Thyroid gland (tissue), 4 donors: ENCODE data around the gene MNX1. TPM values are rescaled to one million over a fixed set of nuclear protein-coding genes. Genes with fewer than 3 reads are reported as not detected.

Experiments
- DNase-seq, 2 donors: peaks; one replicate each; pipeline ENCODE4 v3.0.0-alpha.2; 2019
- H3K27ac ChIP-seq, 3 donors: fragments of 200-600 bp; sonication (generic); 1 replicate in 2 of 3; 2 replicates in 1 of 3; pipeline ENCODE4 v1.5.1; 2016 to 2019; ENCODE audit warnings: mild to moderate bottlenecking in 1 of 3, moderate library complexity in 1 of 3
- H3K27me3 ChIP-seq: fragments of 200-600 bp; sonication (generic); one replicate; pipeline ENCODE4 v1.5.1; 2019
- H3K36me3 ChIP-seq, 2 donors: fragments of 200-600 bp; sonication (generic); one replicate each; pipeline ENCODE4 v1.5.1; 2016 to 2019
- H3K4me1 ChIP-seq, 2 donors: fragments of 200-600 bp; sonication (generic); one replicate each; pipeline ENCODE4 v1.5.1; 2017 to 2019
- H3K4me3 ChIP-seq, 3 donors: fragments of 200-600 bp; sonication (generic); replicated peaks in 1 of 3; 1 replicate in 2 of 3; 2 replicates in 1 of 3; pipeline ENCODE4 v1.5.1; 2016; ENCODE audit warnings: mild to moderate bottlenecking in 1 of 3
- H3K9me3 ChIP-seq: fragments of 200-600 bp; sonication (generic); one replicate; pipeline ENCODE4 v1.5.1; 2017
- CTCF ChIP-seq, 6 experiments: fragments of 200-600 bp in 3 of 6; fragments of 450-650 bp in 3 of 6; sonication (generic) in 3 of 6; IDR thresholded peaks; one replicate each; pipeline ENCODE4 v1.5.1; 2016 to 2019; ENCODE audit warnings: antibody characterized with exemption in 6 of 6, mild to moderate bottlenecking in 2 of 6, inconsistent platforms in 1 of 6, moderate library complexity in 1 of 6
- POLR2A ChIP-seq, 2 donors: fragments of 450-650 bp; IDR thresholded peaks; one replicate each; pipeline ENCODE4 v1.6.1; 2017; ENCODE audit warnings: antibody characterized with exemption in 2 of 2, mild to moderate bottlenecking in 2 of 2, moderate library complexity in 1 of 2
- WGBS, 2 donors: methylation state at CpG; one replicate each; pipeline ENCODE4 v1.1.5; 2017; 5-methylcytosine and 5-hydroxymethylcytosine counted together
- intact Hi-C: fragments of 100-400 bp; cut with DNase I; formaldehyde crosslinking; loops from one replicate; pipeline ENCODE4 v1.15.1; 2023
- total RNA-seq, 4 donors: library from RNA; depleted of rRNA; stranded (reverse); fragments of >200 nt; gene quantifications; one replicate each; pipeline ENCODE4 v1.2.3, GENCODE V29; 2016

MNX1 gene
- total RNA-seq, 4 donors from 2014 or later = not detected

GRCh38 chr7:157046681-157047080 lies 36.2 kb upstream of the MNX1 start:
- Histone ChIP-seq H3K4me1 (no peaks in the 10 kb centered on the region), H3K27ac (no peak overlapping the region), H3K4me3 (no peak overlapping the region), H3K36me3 (no peaks in the 10 kb centered on the region), H3K27me3 (no peaks in the 10 kb centered on the region), H3K9me3 (no peaks in the 10 kb centered on the region)
- 72 to 73% methylated on average over 1 of the region's 1 CpG for WGBS, 2 donors
- intact Hi-C loops = no loop called here
- TF ChIP-seq POLR2A (IDR thresholded peaks at IDR 0.05) = no peak
- DNase-seq = no peak

- no peak for TF ChIP-seq POLR2A (IDR thresholded peaks at IDR 0.05)
- TF ChIP-seq CTCF (IDR thresholded peaks at IDR 0.05) = no peak
- intact Hi-C loops = no loop called here
- Histone ChIP-seq H3K4me1 (no peaks in the 10 kb centered on the region), H3K27me3 (no peaks in the 10 kb centered on the region), H3K4me3 (no peak overlapping the region), H3K27ac (no peak overlapping the region), H3K9me3 (no peaks in the 10 kb centered on the region), H3K36me3 (no peaks in the 10 kb centered on the region)
- 85 to 86% methylated on average over 21 to 24 of the region's 30 CpGs for WGBS, 2 donors
- DNase-seq = no peak
Measured at GRCh38 chr7:157044943-157045660, 34.6 kb upstream of the MNX1 start.

- no peak for DNase-seq
- Histone ChIP-seq H3K36me3 (no peaks in the 10 kb centered on the region), H3K4me1 (no peaks in the 10 kb centered on the region), H3K27ac (no peak overlapping the region), H3K9me3 (no peaks in the 10 kb centered on the region), H3K4me3 (no peak overlapping the region), H3K27me3 (no peaks in the 10 kb centered on the region)
- intact Hi-C loops = no loop called here
- WGBS, 2 donors = 80 to 85% methylated on average over 17 of the region's 17 CpGs
- TF ChIP-seq CTCF (IDR thresholded peaks at IDR 0.05) (no peak), POLR2A (IDR thresholded peaks at IDR 0.05) (no peak)
Measured at GRCh38 chr7:157044147-157044687, 33.8 kb upstream of the MNX1 start.

- DNase-seq = no peak
- 70 to 74% methylated on average over 11 to 12 of the region's 12 CpGs for WGBS, 2 donors
- TF ChIP-seq POLR2A (IDR thresholded peaks at IDR 0.05) = no peak
- TF ChIP-seq CTCF (IDR thresholded peaks at IDR 0.05) = no peak
- no peaks in the 10 kb centered on the region for H3K27me3 ChIP-seq
- intact Hi-C loops = no loop called here
- H3K4me1 ChIP-seq = no peaks in the 10 kb centered on the region
- H3K27ac ChIP-seq = no peak overlapping the region
- H3K9me3 ChIP-seq = no peaks in the 10 kb centered on the region
- H3K36me3 ChIP-seq = no peaks in the 10 kb centered on the region
- H3K4me3 ChIP-seq = no peak overlapping the region
Measured at GRCh38 chr7:157043745-157044144, 33.3 kb upstream of the MNX1 start.

GRCh38 chr7:157041514-157042277 lies 31.2 kb upstream of the MNX1 start:
- WGBS, 2 donors = 82 to 83% methylated on average over 20 of the region's 20 CpGs

More at GRCh38 chr7:157041514-157042277, 31.2 kb upstream of the MNX1 start:
- DNase-seq = no peak
- H3K4me3 ChIP-seq = no peak overlapping the region
- H3K27ac ChIP-seq = no peak overlapping the region
- H3K27me3 ChIP-seq = no peaks in the 10 kb centered on the region
- TF ChIP-seq CTCF (IDR thresholded peaks at IDR 0.05) (no peak), POLR2A (IDR thresholded peaks at IDR 0.05) (no peak)
- no peaks in the 10 kb centered on the region for H3K4me1 ChIP-seq
- no peaks in the 10 kb centered on the region for H3K9me3 ChIP-seq
- intact Hi-C loops = no loop called here
- H3K36me3 ChIP-seq = no peaks in the 10 kb centered on the region
